HuH-7.5 (cell line): ENCODE measurements around the gene EED.
"Not testable (repeated sequence)": the region's sequence is repeated elsewhere in the genome, so short reads cannot be mapped to it uniquely, and the experiment has no call there.

ENCODE experiments used
- DNase-seq: peaks from one replicate; pipeline ENCODE4 v3.0.0; 2011; ENCODE audit warnings: low spot score

EED gene

GRCh38 chr11:86292912-86293616 lies 48.5 kb downstream of the EED start:
- no peak for DNase-seq

- DNase-seq, result no peak
Measured at GRCh38 chr11:86294026-86294425, 49.5 kb downstream of the EED start.

- no peak for DNase-seq
Measured at GRCh38 chr11:86301742-86302091, 57.2 kb downstream of the EED start.

GRCh38 chr11:86302092-86302793 lies 57.7 kb downstream of the EED start, which contains the start of gene HIKESHI:
Gene HIKESHI (plus strand): TSS chr11:86302240. CDS start chr11:86302449, 209 bp downstream.
- peak; percentile 65 for DNase-seq

- DNase-seq, result no peak
Measured at GRCh38 chr11:86303257-86303656, 58.7 kb downstream of the EED start.

- not testable (repeated sequence) for DNase-seq
Measured at GRCh38 chr11:86308710-86309109, 64.2 kb downstream of the EED start.

GRCh38 chr11:86313793-86314192 lies 69.2 kb downstream of the EED start:
- DNase-seq, result no peak

GRCh38 chr11:86314636-86315035 lies 70.1 kb downstream of the EED start:
- DNase-seq, result no peak
